ENCODE results near the gene MALL. TPM values are rescaled to one million over a fixed set of nuclear protein-coding genes. Genes with fewer than 3 reads are reported as not detected.

The MALL gene
- total RNA-seq (2022; extraction: Qiagen RNA extraction; ENCODE audit: low read depth) = 166 to 184 TPM (median 172 TPM) in 5 replicates

DNA sequence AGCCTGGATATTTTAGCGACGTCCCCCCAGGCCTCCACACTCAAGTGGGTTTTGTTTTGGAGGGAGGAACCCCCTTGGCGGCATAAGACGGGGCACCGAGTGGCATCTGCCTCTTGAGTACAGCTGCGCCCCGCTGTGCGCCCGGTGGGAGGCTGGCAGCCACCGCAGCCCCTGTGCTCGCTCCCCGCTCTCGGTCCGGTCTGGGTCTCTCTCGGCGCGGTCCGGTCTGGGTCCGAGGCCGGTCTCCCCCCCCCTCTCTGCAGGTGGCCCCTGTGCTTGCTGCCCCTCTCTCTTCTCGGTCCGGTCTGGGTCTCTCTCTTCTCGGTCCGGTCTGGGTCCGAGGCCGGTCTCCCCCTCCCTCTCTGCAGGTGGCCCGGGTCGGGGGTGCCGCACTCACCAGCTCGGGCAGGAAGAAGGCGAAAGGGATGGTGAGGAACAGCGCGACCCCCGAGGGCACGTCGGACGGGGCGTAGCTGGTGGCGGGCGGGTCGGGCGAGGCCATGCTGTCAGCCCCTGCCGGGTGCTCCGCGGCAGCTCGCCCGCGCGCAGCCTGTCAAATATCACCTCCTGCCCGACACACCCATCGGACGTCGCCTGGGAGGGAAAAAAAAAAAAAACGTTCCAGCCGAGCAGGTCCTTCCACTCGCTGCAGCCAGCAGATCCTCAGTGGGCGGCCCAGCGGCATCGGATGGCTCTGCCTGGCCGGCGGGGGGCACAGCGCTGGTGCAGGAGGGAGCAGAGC, at the start of gene MALL:
TSS of gene MALL (minus strand) at position 532 of the 742 bp plus-strand sequence. CDS start at position 502, 30 bp downstream.

Other genes with a start within 250 kb of the MALL start
- not detected in 5 replicates for gene LIMS3, start 217.1 kb downstream of the MALL start, total RNA-seq (2022; extraction: Qiagen RNA extraction; ENCODE audit: low read depth)
- 7.0 to 9.3 TPM (median 8.3 TPM) in 5 replicates for gene NPHP1, start 89.2 kb upstream of the MALL start, total RNA-seq (2022; extraction: Qiagen RNA extraction; ENCODE audit: low read depth)
- gene MTLN, start 96.7 kb upstream of the MALL start, total RNA-seq (2022; extraction: Qiagen RNA extraction; ENCODE audit: low read depth) = 120 to 131 TPM (median 121 TPM) in 5 replicates